Naive thymus-derived CD8-positive, alpha-beta T cell (primary cell): ENCODE measurements around the gene DYRK1A. TPM values are rescaled to one million over a fixed set of nuclear protein-coding genes. Genes with fewer than 3 reads are reported as not detected.
"Not testable (repeated sequence)": the region's sequence is repeated elsewhere in the genome, so short reads cannot be mapped to it uniquely, and the experiment has no call there.

ENCODE experiments used
- ATAC-seq, 2 donors: fragments of 150-1000 bp; cut with Tn5 transposase in 1 of 2; sonication (Bioruptor Pico), chemical (Tn5 transposase) in 1 of 2; 1 replicate in 1 of 2; 2 replicates in 1 of 2; pipeline ENCODE4 v1.10.0; 2021; ENCODE audit warnings: mild to moderate bottlenecking in 2 of 2, moderate library complexity in 2 of 2
- POLR2A ChIA-PET: fragments of 350-600 bp; sonication (Branson Sonifier 250); formaldehyde crosslinking; loops from one replicate; lab custom pipeline; 2021; ENCODE audit warnings: antibody characterized with exemption; lab: Charles Lee
- DNase-seq, 10 donors: peaks; one replicate each; pipeline versions ENCODE4 v3.0.0 to v3.0.0-alpha.2; 2020 to 2022
- H3K27ac Mint-ChIP-seq, 10 donors: one replicate each; pipeline ENCODE4 v1.8.0; 2020 to 2022; ENCODE audit warnings: mild to moderate bottlenecking in 10 of 10, mixed read lengths in 10 of 10, moderate library complexity in 4 of 10, inconsistent platforms in 1 of 10
- H3K27me3 Mint-ChIP-seq, 5 donors: one replicate each; pipeline ENCODE4 v1.8.0; 2021 to 2022; ENCODE audit warnings: mixed read lengths in 5 of 5
- H3K36me3 Mint-ChIP-seq, 3 donors: one replicate each; pipeline ENCODE4 v1.8.0; 2020 to 2022; ENCODE audit warnings: mixed read lengths in 3 of 3, mild to moderate bottlenecking in 2 of 3, inconsistent platforms in 1 of 3
- H3K4me1 Mint-ChIP-seq, 4 donors: one replicate each; pipeline ENCODE4 v1.8.0; 2021 to 2022; ENCODE audit warnings: mixed read lengths in 4 of 4
- H3K4me3 Mint-ChIP-seq, 10 donors: one replicate each; pipeline ENCODE4 v1.8.0; 2020 to 2022; ENCODE audit warnings: mild to moderate bottlenecking in 10 of 10, mixed read lengths in 10 of 10, moderate library complexity in 6 of 10, inconsistent platforms in 1 of 10
- H3K9me3 Mint-ChIP-seq, 9 donors: one replicate each; pipeline ENCODE4 v1.8.0; 2020 to 2022; ENCODE audit warnings: mixed read lengths in 9 of 9, mild to moderate bottlenecking in 3 of 9, inconsistent platforms in 1 of 9, moderate library complexity in 1 of 9
- polyA plus RNA-seq, 3 donors: library from polyadenylated mRNA; unstranded; fragments of 300-500 nt; fragmentation: Illumina TruSeq; gene quantifications; one replicate each; pipeline ENCODE4 v1.2.3, GENCODE V29; 2021
- total RNA-seq, 8 experiments: library from RNA in 2 of 8; stranded (reverse) in 2 of 8; gene quantifications; one replicate each; pipeline ENCODE4 v1.2.3 and lab custom pipeline; 2021 to 2026

The DYRK1A gene
- total and polyA plus RNA-seq, 5 experiments from 2014 or later = 1.8 to 146 (median 5.4) TPM

GRCh38 chr21:37537391-37537996, 170.9 kb downstream of the DYRK1A start:
- Mint-ChIP-seq H3K4me3 (no peak overlapping the region), H3K4me1 (peaks cover 0 to 2% (median 0%) of the 10 kb centered on the region in 4 donors), H3K27me3 (peaks cover 31 to 55% (median 47%) of the 10 kb centered on the region in 5 donors), H3K9me3 (peaks cover 6 to 24% (median 14%) of the 10 kb centered on the region in 9 donors), H3K27ac (no peak overlapping the region), H3K36me3 (peaks cover 0 to 31% (median 15%) of the 10 kb centered on the region in 3 donors)
- ATAC-seq (no peak), DNase-seq (no peak)
- POLR2A ChIA-PET = no interaction called here

GRCh38 chr21:37538971-37539590, 172.5 kb downstream of the DYRK1A start:
- peaks cover 2 to 39% (median 20%) of the 10 kb centered on the region in 3 donors for H3K36me3 Mint-ChIP-seq
- no peak for DNase-seq
- no peak overlapping the region for H3K27ac Mint-ChIP-seq
- ATAC-seq = no peak
- POLR2A ChIA-PET = interaction anchor here (0.6 kb wide), 1 partner anchor 375 kb away, joined by 3 read pairs; no protein-coding TSS in a partner anchor
- peaks cover 0 to under 1% (median 0%) of the 10 kb centered on the region in 4 donors for H3K4me1 Mint-ChIP-seq
- peaks cover 30 to 46% (median 42%) of the 10 kb centered on the region in 5 donors for H3K27me3 Mint-ChIP-seq
- H3K9me3 Mint-ChIP-seq = peaks cover 11 to 34% (median 21%) of the 10 kb centered on the region in 9 donors
- no peak overlapping the region for H3K4me3 Mint-ChIP-seq

GRCh38 chr21:37541128-37541527, 174.6 kb downstream of the DYRK1A start:
- Mint-ChIP-seq H3K36me3 (peaks cover 2 to 39% (median 20%) of the 10 kb centered on the region in 3 donors), H3K27ac (peak overlapping the region in 1 of 10 donors; percentile 46), H3K9me3 (peaks cover 11 to 34% (median 21%) of the 10 kb centered on the region in 9 donors), H3K27me3 (peaks cover 17 to 31% (median 22%) of the 10 kb centered on the region in 5 donors)
- DNase-seq, H3K4me1 Mint-ChIP-seq, POLR2A ChIA-PET, H3K4me3 Mint-ChIP-seq, ATAC-seq: not testable (repeated sequence)

GRCh38 chr21:37542512-37542911, 175.9 kb downstream of the DYRK1A start:
- peaks cover 8 to 22% (median 17%) of the 10 kb centered on the region in 9 donors for H3K9me3 Mint-ChIP-seq
- ATAC-seq (no peak), DNase-seq (no peak)
- H3K36me3 Mint-ChIP-seq = peaks cover 2 to 31% (median 12%) of the 10 kb centered on the region in 3 donors
- peaks cover 13 to 32% (median 20%) of the 10 kb centered on the region in 5 donors for H3K27me3 Mint-ChIP-seq
- H3K4me3 Mint-ChIP-seq = no peak overlapping the region
- H3K27ac Mint-ChIP-seq = no peak overlapping the region
- POLR2A ChIA-PET = no interaction called here
- H3K4me1 Mint-ChIP-seq = peaks cover 7 to 14% (median 11%) of the 10 kb centered on the region in 4 donors

GRCh38 chr21:37546299-37546908, 179.8 kb downstream of the DYRK1A start:
- Mint-ChIP-seq H3K4me3 (peak overlapping the region in 3 of 10 donors; percentile 3 to 46 (median 13)), H3K27me3 (peaks cover 13 to 24% (median 23%) of the 10 kb centered on the region in 5 donors), H3K9me3 (peaks cover 8 to 27% (median 15%) of the 10 kb centered on the region in 9 donors), H3K36me3 (peaks cover 2 to 24% (median 11%) of the 10 kb centered on the region in 3 donors), H3K27ac (no peak overlapping the region), H3K4me1 (peaks cover 7 to 26% (median 17%) of the 10 kb centered on the region in 4 donors)
- DNase-seq (no peak), ATAC-seq (no peak)
- POLR2A ChIA-PET = no interaction called here

GRCh38 chr21:37546949-37547614, 180.5 kb downstream of the DYRK1A start:
- peak overlapping the region in 7 of 10 donors; percentile 3 to 48 (median 19) for H3K4me3 Mint-ChIP-seq
- peaks cover 13 to 23% (median 19%) of the 10 kb centered on the region in 5 donors for H3K27me3 Mint-ChIP-seq
- H3K4me1 Mint-ChIP-seq = peaks cover 7 to 26% (median 17%) of the 10 kb centered on the region in 4 donors
- POLR2A ChIA-PET = no interaction called here
- DNase-seq = no peak
- H3K27ac Mint-ChIP-seq = no peak overlapping the region
- peak in 1 of 2 donors; percentile 43 for ATAC-seq
- peaks cover 2 to 18% (median 11%) of the 10 kb centered on the region in 3 donors for H3K36me3 Mint-ChIP-seq
- peaks cover 7 to 20% (median 12%) of the 10 kb centered on the region in 9 donors for H3K9me3 Mint-ChIP-seq

GRCh38 chr21:37547615-37548200, 181.1 kb downstream of the DYRK1A start:
- peak overlapping the region in 4 of 10 donors; percentile 5 to 48 (median 36) for H3K4me3 Mint-ChIP-seq
- peaks cover under 1 to 13% (median 6%) of the 10 kb centered on the region in 9 donors for H3K9me3 Mint-ChIP-seq
- POLR2A ChIA-PET = no interaction called here
- H3K27me3 Mint-ChIP-seq = peaks cover 13 to 23% (median 17%) of the 10 kb centered on the region in 5 donors
- DNase-seq (no peak), ATAC-seq (no peak)
- peaks cover 2 to 11% (median 6%) of the 10 kb centered on the region in 3 donors for H3K36me3 Mint-ChIP-seq
- H3K27ac Mint-ChIP-seq = no peak overlapping the region
- H3K4me1 Mint-ChIP-seq = peaks cover 7 to 26% (median 17%) of the 10 kb centered on the region in 4 donors

GRCh38 chr21:37548521-37548981, 182.0 kb downstream of the DYRK1A start:
- no peak for ATAC-seq
- POLR2A ChIA-PET = no interaction called here
- no peak overlapping the region for H3K4me3 Mint-ChIP-seq
- H3K36me3 Mint-ChIP-seq = peaks cover 0 to 6% (median 1%) of the 10 kb centered on the region in 3 donors
- H3K27me3 Mint-ChIP-seq = peaks cover 15 to 23% (median 17%) of the 10 kb centered on the region in 5 donors
- peaks cover 0 to 6% (median 0%) of the 10 kb centered on the region in 9 donors for H3K9me3 Mint-ChIP-seq
- peak overlapping the region in 2 of 10 donors; percentile 33 to 61 for H3K27ac Mint-ChIP-seq
- peaks cover 8 to 26% (median 17%) of the 10 kb centered on the region in 4 donors for H3K4me1 Mint-ChIP-seq
- DNase-seq = no peak

GRCh38 chr21:37549730-37550129, 183.2 kb downstream of the DYRK1A start:
- H3K9me3 Mint-ChIP-seq, POLR2A ChIA-PET, DNase-seq, ATAC-seq, H3K4me3 Mint-ChIP-seq, H3K36me3 Mint-ChIP-seq: not testable (repeated sequence)
- Mint-ChIP-seq H3K27ac (peak overlapping the region in 1 of 10 donors; percentile 3), H3K4me1 (peaks cover 8 to 26% (median 17%) of the 10 kb centered on the region in 4 donors), H3K27me3 (peaks cover 17 to 29% (median 20%) of the 10 kb centered on the region in 5 donors)

- no peak overlapping the region for H3K4me3 Mint-ChIP-seq
- peaks cover 0 to 6% (median 1%) of the 10 kb centered on the region in 3 donors for H3K36me3 Mint-ChIP-seq
- H3K27ac Mint-ChIP-seq = no peak overlapping the region
- peaks cover 8 to 26% (median 17%) of the 10 kb centered on the region in 4 donors for H3K4me1 Mint-ChIP-seq
- H3K9me3 Mint-ChIP-seq = peaks cover 0 to 6% (median 0%) of the 10 kb centered on the region in 9 donors
- peaks cover 17 to 33% (median 23%) of the 10 kb centered on the region in 5 donors for H3K27me3 Mint-ChIP-seq
- ATAC-seq (no peak), DNase-seq (no peak)
- POLR2A ChIA-PET = no interaction called here
These were observed 183.6 kb downstream of the DYRK1A start for GRCh38 chr21:37550157-37550556.

GRCh38 chr21:37550618-37551330, 184.2 kb downstream of the DYRK1A start:
- POLR2A ChIA-PET = no interaction called here
- DNase-seq = no peak
- Mint-ChIP-seq H3K36me3 (peaks cover 0 to 6% (median 1%) of the 10 kb centered on the region in 3 donors), H3K4me3 (no peak overlapping the region), H3K27ac (no peak overlapping the region), H3K27me3 (peaks cover 17 to 40% (median 26%) of the 10 kb centered on the region in 5 donors), H3K4me1 (peaks cover 8 to 26% (median 17%) of the 10 kb centered on the region in 4 donors), H3K9me3 (peaks cover 0 to 6% (median 0%) of the 10 kb centered on the region in 9 donors)
- no peak for ATAC-seq
